ENCODE measurements around the gene HOXB5.

HOXB5 gene

DNA sequence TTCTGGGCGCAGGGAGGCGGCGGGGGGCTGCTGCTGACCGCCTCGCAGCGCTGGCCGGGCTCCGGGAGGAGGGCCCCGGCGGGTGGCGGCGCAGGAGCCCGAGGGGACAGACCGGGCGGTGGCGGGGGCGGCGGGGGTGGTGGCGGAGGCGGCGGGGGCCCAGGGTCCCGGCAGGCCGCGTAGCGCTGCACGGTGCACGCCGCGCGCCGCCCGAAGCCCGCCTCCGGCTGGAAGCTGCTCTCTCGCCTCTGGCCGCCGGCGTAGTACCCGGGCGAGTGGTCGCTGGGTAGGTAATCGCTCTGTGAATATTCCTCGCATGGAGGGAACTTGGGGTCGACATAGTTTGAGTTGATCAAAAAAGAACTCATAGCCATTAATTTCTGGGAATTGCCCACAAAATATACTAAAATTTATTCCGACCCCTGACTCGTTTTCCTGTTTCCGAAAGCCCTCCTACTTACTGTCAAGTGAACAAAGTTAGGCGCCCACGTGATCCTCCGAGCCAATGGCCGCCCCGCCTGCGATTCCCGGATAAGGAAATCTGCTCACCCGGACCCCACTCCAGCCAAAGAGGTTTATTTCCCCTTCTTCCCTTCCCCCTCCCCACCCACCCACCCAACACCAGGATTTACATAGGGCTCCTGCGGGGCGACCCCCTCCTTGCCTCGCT is 15.5 kb downstream of the HOXB5 start, which contains the start of gene HOXB4:
Gene HOXB4 (minus strand): TSS at position 405 of the 670 bp plus-strand sequence. CDS start 31 bp downstream, at position 374.
- Histone ChIP-seq H3K4me3 (ENCODE audit: low read length) (peak within 1 kb of the TSS; percentile 78), H3K79me2 (ENCODE audit: control insufficient read depth, low read length) (peaks cover 12% of the 10 kb centered on the region), H3K4me1 (ENCODE audit: control insufficient read depth, low read length) (peaks cover 29% of the 10 kb centered on the region), H3F3A (ENCODE audit: control insufficient read depth, insufficient read depth) (peaks cover 9% of the 10 kb centered on the region; the same call in 1 of the 2 replicates), H3K27ac (ENCODE audit: low read depth, low read length) (peak within 1 kb of the TSS; percentile 54), H3K9me2 (replicated peaks; ENCODE audit: control insufficient read depth, low read length) (no peaks in the 10 kb centered on the region), H3K9me3 (ENCODE audit: control insufficient read depth, insufficient read depth, low read length) (no peaks in the 10 kb centered on the region), H3K36me3 (ENCODE audit: control insufficient read depth, low read length) (peaks cover 4% of the 10 kb centered on the region; the same call in 1 of the 2 replicates), H3K4me2 (ENCODE audit: low read length) (peak within 1 kb of the TSS; percentile 91), H4K20me1 (ENCODE audit: control insufficient read depth, insufficient read depth, low read depth, low read length) (no peaks in the 10 kb centered on the region), H3K27me3 (ENCODE audit: control insufficient read depth, low read length) (peaks cover 39% of the 10 kb centered on the region)
- TF ChIP-seq EZH2phosphoT487 (IDR thresholded peaks at IDR 0.05; ENCODE audit: borderline replicate concordance, low read length) (no peak), CTCF (IDR thresholded peaks at IDR 0.05; ENCODE audit: low read depth, low read length, poor library complexity, severe bottlenecking) (no peak)

DNA sequence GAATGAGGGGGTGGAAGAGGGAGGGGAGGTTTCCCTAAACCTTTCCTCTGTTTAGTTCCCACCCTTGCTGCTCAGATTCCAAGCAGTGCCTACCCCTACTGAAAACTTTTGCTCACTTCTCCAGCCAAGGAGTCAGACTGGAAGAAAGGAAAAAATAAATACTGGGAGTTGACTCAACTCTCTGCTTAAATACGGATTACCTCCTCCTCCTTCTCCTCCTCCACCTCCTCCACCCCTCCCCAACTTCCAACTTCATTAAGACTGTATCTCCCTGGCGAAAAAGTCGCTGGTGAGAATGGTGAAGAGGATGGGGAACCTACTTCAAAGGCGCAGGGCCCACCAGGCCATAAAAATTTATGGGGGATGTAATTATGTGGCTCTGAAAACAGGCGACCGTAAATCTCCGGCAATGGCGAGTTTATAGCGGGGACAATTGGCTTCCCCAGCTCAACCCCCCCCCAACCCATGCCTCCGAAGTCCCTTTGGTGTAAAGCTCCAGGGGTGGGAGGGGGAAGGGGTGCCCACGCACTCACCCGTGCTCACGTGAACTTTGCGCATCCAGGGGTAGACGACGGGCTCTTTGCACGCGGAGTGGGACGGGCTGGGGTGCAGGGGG is 16.1 kb downstream of the HOXB5 start:
- H3K27me3 ChIP-seq (ENCODE audit: control insufficient read depth, low read length), result peaks cover 33% of the 10 kb centered on the region
- H3K27ac ChIP-seq (ENCODE audit: low read depth, low read length), result no peak overlapping the region

DNA sequence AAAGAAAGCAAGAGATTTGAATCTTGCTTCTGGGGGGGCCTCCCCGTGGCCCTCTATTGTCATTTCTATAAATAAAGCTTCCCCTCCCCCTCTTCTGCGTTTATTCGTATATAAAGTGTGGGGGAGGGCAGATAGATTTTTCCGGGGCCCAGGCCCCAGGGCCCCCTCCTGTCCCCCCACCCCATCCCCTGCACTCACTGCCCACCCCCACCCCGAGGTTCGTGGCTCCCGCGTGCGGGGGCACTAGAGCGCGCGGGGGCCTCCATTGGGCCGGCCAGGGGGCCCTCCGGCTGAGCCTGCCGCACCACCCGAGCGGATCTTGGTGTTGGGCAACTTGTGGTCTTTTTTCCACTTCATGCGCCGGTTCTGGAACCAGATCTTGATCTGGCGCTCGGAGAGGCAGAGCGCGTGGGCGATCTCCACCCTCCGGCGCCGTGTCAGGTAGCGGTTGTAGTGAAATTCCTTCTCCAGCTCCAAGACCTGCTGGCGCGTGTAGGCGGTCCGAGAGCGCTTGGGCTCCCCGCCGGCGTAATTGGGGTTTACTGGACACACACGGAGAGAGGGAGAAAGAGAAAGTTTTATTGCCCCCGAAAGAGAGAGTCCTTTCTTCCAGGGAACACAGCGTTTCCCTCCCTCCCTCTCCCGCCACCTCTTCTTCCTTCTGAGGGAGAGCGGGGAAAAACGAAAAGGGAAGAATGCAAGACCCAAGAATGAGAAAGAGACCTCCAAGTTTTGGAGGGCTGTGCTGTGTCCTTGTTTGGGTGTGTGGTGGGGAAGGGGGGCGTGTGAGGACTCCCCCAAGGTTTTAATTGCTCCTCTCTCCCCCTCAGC is 16.9 kb downstream of the HOXB5 start:
- Histone ChIP-seq H4K20me1 (ENCODE audit: control insufficient read depth, insufficient read depth, low read depth, low read length) (no peaks in the 10 kb centered on the region), H3K27me3 (ENCODE audit: control insufficient read depth, low read length) (peaks cover 27% of the 10 kb centered on the region), H3K4me1 (ENCODE audit: control insufficient read depth, low read length) (peaks cover 29% of the 10 kb centered on the region), H3K9me2 (replicated peaks; ENCODE audit: control insufficient read depth, low read length) (no peaks in the 10 kb centered on the region), H3K27ac (ENCODE audit: low read depth, low read length) (no peak overlapping the region), H3F3A (ENCODE audit: control insufficient read depth, insufficient read depth) (peaks cover 9% of the 10 kb centered on the region; the same call in 1 of the 2 replicates), H3K9me3 (ENCODE audit: control insufficient read depth, insufficient read depth, low read length) (no peaks in the 10 kb centered on the region), H3K4me2 (ENCODE audit: low read length) (peak overlapping the region; percentile 91), H3K4me3 (ENCODE audit: low read length) (peak overlapping the region; percentile 78), H3K79me2 (ENCODE audit: control insufficient read depth, low read length) (peaks cover 12% of the 10 kb centered on the region), H3K36me3 (ENCODE audit: control insufficient read depth, low read length) (peaks cover 4% of the 10 kb centered on the region; the same call in 1 of the 2 replicates)
- TF ChIP-seq EZH2phosphoT487 (IDR thresholded peaks at IDR 0.05; ENCODE audit: borderline replicate concordance, low read length) (no peak), CTCF (IDR thresholded peaks at IDR 0.05; ENCODE audit: low read depth, low read length, poor library complexity, severe bottlenecking) (no peak)

More for the DNA sequence above, 16.1 kb downstream of the HOXB5 start:
- peaks cover 4% of the 10 kb centered on the region; the same call in 1 of the 2 replicates for H3K36me3 ChIP-seq (ENCODE audit: control insufficient read depth, low read length)
- H4K20me1 ChIP-seq (ENCODE audit: control insufficient read depth, insufficient read depth, low read depth, low read length), result no peaks in the 10 kb centered on the region
- H3K9me2 ChIP-seq (replicated peaks; ENCODE audit: control insufficient read depth, low read length), result no peaks in the 10 kb centered on the region
- peaks cover 9% of the 10 kb centered on the region; the same call in 1 of the 2 replicates for H3F3A ChIP-seq (ENCODE audit: control insufficient read depth, insufficient read depth)
- peaks cover 29% of the 10 kb centered on the region for H3K4me1 ChIP-seq (ENCODE audit: control insufficient read depth, low read length)
- H3K4me3 ChIP-seq (ENCODE audit: low read length), result peak overlapping the region; percentile 78
- H3K9me3 ChIP-seq (ENCODE audit: control insufficient read depth, insufficient read depth, low read length), result no peaks in the 10 kb centered on the region
- peak overlapping the region; percentile 91 for H3K4me2 ChIP-seq (ENCODE audit: low read length)
- no peak for TF ChIP-seq EZH2phosphoT487 (IDR thresholded peaks at IDR 0.05; ENCODE audit: borderline replicate concordance, low read length)
- no peak for TF ChIP-seq CTCF (IDR thresholded peaks at IDR 0.05; ENCODE audit: low read depth, low read length, poor library complexity, severe bottlenecking)
- peaks cover 12% of the 10 kb centered on the region for H3K79me2 ChIP-seq (ENCODE audit: control insufficient read depth, low read length)
